RKO (cell line): Measurements from ENCODE around the gene ARHGEF17.

Source experiments
- DNase-seq: peaks from one replicate; pipeline ENCODE4 v3.0.0-alpha.2; 2016; ENCODE audit warnings: low spot score

ARHGEF17 gene

GRCh38 chr11:73382183-73382582, 74.1 kb downstream of the ARHGEF17 start:
- no peak for DNase-seq

DNA sequence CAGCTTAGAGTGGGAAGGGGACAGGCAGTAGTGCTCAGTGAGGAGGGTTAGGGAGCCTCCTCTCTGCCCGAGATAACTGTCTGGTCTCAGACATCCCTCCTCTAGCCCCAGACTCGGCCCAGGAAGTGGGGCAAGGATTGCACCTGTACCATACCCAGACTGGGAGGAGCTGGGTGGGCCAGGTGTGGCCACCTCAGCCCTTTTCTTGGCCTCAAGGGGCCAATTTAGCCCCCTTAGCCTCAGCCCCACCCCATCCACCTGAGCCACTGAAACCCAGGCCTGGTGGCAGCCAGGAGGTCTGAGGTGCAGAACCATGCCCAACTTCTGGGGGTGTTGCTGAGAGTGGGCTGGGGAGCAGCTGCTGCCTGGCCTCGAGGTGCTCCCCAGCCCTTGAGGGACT, 74.7 kb downstream of the ARHGEF17 start:
- DNase-seq = no peak

GRCh38 chr11:73383249-73384124, 75.4 kb downstream of the ARHGEF17 start:
- no peak for DNase-seq

GRCh38 chr11:73384125-73384441, 76.0 kb downstream of the ARHGEF17 start:
- DNase-seq = no peak

DNA sequence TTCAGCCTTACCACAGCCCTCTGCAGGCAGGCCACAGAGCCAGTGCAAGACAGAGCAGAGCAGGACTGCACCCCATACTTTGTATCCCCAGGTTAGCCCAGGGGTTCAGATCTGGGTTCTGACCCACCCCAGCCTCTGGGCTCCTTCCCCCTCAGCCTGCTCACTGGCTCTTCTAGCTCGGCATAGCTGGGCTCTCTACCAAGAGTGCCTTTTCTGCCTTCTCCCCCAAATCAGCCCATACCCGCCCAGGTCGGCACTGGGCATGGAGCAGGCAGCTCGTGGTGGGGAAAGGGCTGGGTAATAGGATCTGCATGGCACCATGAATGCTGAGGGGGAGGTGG, 76.4 kb downstream of the ARHGEF17 start:
- no peak for DNase-seq

GRCh38 chr11:73384872-73385689, 77.0 kb downstream of the ARHGEF17 start:
- no peak for DNase-seq

GRCh38 chr11:73386016-73386415, 77.9 kb downstream of the ARHGEF17 start:
- no peak for DNase-seq

DNA sequence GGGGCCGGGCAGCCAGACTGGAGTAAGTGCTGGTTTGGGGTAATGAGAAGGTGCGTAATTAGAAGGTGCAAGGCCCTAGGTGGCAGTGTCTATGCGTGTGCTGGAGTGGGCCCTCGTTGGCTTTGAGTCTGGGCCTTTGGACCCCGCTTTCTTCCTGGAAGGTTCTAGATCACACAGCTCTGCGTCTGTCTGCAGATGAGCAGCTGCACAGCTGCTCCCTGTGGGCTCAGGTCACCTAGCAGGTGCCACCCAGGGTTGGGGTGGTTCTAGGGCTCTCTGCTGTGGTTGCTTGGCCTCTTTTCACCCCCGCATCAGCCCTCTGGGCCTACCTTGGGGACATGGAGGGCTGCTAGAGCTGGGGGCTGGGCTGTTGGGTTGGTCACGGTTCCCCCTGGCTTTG, 78.5 kb downstream of the ARHGEF17 start:
- DNase-seq = no peak

GRCh38 chr11:73387594-73388264, 79.7 kb downstream of the ARHGEF17 start:
- no peak for DNase-seq

GRCh38 chr11:73388265-73389133, 80.4 kb downstream of the ARHGEF17 start:
- no peak for DNase-seq

DNA sequence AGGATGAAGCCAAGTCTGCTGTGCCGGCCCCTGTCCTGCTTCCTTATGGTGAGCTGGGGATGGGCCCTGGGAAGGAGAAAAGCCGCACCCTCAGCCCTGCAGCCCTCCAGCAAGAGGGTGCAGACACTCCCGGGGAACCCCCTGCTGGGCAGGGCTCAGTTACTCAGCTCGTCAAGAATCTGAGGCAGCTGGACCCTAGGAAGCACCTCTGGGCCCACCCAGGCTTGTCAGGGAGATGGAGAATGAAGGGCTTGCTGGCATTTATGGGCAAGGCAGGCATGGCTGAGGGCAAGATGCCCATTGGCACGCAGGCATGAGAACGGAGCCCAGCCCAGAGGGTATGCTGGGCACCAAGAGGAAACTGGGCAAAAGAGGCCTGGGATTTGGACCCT, 81.1 kb downstream of the ARHGEF17 start:
- no peak for DNase-seq

GRCh38 chr11:73389916-73390315, 81.8 kb downstream of the ARHGEF17 start:
- DNase-seq = no peak

GRCh38 chr11:73390601-73391565, 82.8 kb downstream of the ARHGEF17 start:
- no peak for DNase-seq

GRCh38 chr11:73391665-73392064, 83.6 kb downstream of the ARHGEF17 start:
- no peak for DNase-seq

GRCh38 chr11:73392108-73393010, 84.3 kb downstream of the ARHGEF17 start:
- DNase-seq = no peak

DNA sequence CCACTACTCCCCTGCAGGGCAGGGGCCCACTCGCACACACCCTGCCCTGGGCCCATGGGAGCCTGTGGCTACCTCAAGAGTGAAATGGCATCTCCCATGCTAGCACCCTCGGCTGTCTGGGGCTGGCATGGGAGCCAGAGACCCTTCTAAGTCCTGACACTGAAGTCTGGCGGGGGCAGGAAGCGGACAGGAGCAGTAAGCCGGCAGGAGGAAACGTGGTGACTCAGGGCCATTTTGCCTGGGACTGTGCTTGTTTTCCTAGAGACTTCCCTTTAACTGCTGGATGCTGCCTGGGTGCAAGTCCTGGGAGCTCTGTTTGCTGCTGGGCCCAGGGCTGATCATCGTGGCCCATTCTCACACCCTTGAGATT, 84.9 kb downstream of the ARHGEF17 start:
- no peak for DNase-seq

DNA sequence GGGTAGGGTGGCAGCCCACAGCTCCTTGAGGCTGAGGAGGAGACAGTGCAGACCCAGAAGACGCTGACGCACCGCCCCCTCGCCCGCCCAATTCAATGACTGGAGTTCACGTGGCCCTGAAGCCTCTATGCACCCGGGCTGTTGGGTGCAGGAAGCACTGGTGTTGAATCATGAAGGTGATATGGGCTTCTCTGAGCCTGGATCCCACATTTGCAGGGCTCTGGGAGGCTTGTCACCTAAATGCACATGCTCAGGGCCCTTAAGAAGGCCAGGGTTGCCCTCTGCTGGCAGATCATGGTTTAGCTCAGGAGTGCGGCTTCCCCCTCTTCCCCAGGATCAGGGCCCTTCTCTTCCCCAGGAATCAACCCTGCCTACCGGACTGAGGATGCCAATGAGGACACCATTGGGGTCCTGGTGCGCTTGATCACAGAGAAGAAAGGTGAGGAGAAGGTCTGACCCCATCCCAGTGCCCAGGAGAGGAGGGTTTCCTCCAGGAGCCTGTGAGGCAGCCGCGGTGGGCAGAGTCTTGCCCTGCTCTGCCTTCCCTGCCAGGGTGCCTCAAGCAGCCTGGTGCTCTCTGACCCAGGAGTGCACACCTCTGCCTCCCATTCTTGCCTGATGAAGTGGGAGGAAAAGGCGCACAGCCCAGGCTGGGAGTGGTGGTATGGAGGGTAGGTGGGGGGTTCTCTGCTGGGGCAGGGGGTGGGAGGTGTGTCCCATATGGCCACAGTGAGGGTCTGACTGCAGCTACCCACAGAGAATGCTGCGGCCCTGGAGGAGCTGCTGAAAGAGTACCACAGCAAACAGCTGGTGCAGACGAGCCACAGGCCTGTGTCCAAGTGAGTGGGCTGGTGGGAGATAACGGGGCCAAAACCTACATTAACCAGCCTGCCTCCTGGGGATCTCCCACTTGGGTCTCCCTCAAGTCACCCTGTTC, 85.7 kb downstream of the ARHGEF17 start:
- DNase-seq = peak; percentile 74

DNA sequence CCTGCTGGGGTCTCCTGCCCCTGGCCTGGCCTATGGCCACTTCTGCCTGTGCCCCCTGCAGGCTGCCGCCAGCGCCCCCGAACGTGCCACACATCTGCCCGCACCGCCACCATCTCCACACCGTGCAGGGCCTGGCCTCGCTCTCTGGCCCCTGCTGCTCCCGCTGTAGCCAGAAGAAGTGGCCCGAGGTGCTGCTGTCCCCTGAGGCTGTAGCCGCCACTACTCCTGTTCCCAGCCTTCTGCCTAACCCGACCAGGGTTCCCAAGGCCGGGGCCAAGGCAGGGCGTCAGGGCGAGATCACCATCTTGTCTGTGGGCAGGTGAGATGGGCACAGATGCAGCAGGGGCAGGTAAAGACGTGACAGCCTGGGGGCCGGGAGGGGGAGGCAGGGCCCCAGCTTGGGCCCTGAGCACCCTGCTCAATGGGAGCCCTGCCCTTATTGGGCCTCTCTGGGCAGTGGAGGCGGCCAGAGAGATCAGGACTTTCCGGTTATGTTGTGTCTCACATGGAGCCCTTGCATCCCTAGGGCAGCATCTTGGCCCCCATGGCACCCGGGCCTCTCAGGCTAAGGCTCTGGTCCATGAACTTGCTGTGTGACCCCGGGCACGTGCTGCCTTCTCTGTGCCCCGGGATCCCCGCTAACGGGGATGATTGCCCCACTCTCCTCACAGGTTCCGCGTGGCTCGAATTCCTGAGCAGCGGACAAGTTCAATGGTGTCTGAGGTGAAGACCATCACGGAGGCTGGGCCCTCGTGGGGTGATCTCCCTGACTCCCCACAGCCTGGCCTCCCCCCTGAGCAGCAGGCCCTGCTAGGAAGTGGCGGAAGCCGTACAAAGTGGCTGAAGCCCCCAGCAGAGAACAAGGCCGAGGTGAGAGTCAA, 86.6 kb downstream of the ARHGEF17 start:
- no peak for DNase-seq
